ENCODE results near the gene FAM83G. TPM values are rescaled to one million over a fixed set of nuclear protein-coding genes. Genes with fewer than 3 reads are reported as not detected.

Gene FAM83G
- total RNA-seq, 2 donors from 2014 or later, result 14.0 to 50.9 TPM

DNA sequence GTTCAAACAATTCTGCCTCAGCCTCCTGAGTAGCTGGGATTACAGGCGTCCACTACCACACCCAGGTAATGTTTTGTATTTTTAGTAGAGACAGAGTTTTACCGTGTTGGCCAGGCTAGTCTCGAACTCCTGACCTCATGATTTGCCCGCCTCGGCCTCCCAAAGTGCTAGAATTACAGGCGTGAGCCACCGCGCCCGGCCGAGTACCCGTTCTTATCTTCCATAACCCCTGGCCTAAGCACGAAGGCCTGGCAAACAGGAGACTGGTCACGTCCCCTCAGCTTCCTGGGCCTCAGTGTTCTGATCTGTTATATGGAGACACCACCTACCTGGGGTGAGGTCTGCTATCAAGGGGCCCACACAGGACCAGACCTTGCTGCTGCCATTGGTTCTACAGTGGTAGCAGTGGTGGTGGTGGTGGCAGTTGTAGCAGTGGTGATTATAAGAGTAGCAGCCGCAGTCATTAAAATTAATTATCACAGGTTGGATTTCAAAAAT, 51.3 kb downstream of the FAM83G start:
- no peak for DNase-seq (ENCODE audit: low spot score)
- no peak overlapping the region for H3K4me3 ChIP-seq
- no peaks in the 10 kb centered on the region for H3K36me3 ChIP-seq
- H3K9me3 ChIP-seq, result no peaks in the 10 kb centered on the region
- H3K27ac ChIP-seq, result no peak overlapping the region
- peaks cover 0 to 20% of the 10 kb centered on the region in 2 donors for H3K4me1 ChIP-seq
- H3K27me3 ChIP-seq, result no peaks in the 10 kb centered on the region
- TF ChIP-seq, protein P1, sequence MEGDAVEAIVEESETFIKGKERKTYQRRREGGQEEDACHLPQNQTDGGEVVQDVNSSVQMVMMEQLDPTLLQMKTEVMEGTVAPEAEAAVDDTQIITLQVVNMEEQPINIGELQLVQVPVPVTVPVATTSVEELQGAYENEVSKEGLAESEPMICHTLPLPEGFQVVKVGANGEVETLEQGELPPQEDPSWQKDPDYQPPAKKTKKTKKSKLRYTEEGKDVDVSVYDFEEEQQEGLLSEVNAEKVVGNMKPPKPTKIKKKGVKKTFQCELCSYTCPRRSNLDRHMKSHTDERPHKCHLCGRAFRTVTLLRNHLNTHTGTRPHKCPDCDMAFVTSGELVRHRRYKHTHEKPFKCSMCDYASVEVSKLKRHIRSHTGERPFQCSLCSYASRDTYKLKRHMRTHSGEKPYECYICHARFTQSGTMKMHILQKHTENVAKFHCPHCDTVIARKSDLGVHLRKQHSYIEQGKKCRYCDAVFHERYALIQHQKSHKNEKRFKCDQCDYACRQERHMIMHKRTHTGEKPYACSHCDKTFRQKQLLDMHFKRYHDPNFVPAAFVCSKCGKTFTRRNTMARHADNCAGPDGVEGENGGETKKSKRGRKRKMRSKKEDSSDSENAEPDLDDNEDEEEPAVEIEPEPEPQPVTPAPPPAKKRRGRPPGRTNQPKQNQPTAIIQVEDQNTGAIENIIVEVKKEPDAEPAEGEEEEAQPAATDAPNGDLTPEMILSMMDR (IDR thresholded peaks at IDR 0.05), result no peak

DNA sequence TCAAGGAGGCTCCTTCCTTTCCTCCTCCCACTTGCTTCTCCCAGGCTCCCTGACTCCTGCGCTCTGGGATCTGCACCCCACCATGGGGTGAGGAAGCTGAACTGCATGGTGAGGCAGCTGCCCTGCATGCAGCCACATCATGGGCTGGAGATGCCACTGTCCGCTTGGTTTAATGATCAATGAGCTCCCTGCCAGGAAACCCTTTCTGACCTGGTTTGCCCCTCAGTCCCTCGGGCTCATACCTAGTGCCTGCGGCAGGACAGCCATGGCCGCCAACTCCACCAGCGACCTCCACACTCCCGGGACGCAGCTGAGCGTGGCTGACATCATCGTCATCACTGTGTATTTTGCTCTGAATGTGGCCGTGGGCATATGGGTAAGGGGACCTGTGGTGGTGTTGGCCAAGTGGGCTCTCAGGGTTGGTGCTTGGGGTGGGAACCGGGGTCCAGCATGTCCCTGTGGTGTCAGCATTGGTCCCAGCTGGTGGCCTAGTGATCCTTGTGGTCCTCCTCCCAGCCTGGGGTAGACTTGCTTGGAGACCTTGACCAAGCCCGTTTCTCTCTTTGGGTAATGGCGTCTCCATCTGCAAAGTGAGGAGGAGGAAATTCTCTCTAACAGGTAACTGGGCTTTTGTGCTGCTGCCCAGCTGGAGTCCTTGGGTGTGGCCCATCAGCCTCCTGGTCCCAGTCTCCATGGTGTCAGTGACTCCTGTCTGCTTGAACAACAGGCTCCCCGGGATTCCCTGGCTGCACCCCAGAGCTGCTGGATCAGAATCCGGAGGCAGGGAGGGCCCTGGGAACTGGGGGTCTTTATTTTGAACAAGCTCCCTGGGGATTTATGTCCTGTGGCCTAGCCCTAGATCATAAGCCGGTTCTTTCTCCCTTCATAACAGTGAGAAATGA, 52.4 kb downstream of the FAM83G start, which contains the start of gene SLC5A10:
SLC5A10 (plus strand) TSS at position 225 of the 902 bp plus-strand sequence; CDS start at position 266, 41 bp downstream.
- H3K27me3 ChIP-seq, result no peaks in the 10 kb centered on the region
- TF ChIP-seq, protein P1 (IDR thresholded peaks at IDR 0.05), result peak in 1 of 2 donors; percentile 16
- peaks cover 0 to 20% of the 10 kb centered on the region in 2 donors for H3K4me1 ChIP-seq
- no peak within 1 kb of the TSS for H3K4me3 ChIP-seq
- H3K36me3 ChIP-seq, result no peaks in the 10 kb centered on the region
- no peaks in the 10 kb centered on the region for H3K9me3 ChIP-seq
- peak within 1 kb of the TSS; percentile 58 to 69 for H3K27ac ChIP-seq
- DNase-seq (ENCODE audit: low spot score), result no peak

DNA sequence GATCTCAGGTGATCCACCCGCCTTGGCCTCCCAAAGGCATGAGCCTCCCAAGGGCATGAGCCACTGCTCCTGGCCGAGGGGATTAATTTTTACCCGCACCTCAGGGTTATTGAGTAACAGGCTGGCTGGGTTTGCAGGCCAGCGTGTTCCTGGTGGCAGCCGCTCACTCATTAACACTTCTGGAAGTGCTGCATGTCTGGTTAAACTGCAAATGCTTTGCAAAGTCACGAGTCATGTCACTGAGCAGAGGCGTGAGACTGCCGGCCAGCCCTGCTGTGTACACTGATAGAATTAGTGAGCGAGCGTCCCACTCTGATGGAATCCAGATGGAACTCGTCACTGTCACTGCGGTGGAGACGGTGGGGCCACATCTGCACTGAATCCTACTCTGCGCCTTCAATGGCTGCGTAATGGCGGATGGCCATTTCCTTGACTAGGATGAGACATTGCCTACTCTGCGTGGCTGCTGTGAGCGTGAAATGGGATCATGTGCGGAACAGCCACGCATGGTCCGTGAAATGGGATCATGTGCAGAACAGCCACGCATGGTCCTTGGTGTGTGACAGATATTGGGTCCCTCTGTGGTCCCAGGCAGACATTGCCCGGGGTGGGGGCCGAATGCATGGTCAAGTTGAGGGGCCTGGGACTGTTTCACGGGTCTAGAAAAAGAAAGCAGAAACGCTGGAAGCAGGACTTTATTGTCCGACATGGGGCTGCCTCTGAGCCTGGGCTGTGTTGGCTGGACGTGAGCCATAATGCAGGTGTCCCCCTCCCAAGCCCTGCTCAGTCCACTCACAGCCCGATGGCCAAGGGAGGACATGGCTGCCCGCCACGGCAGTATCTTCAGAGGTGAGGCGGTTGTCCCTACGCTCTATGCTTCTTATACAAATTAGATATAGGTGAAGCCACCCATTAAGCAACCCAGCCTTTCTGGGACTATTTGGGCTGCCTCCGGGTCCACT, 53.3 kb downstream of the FAM83G start:
- Histone ChIP-seq H3K36me3 (no peaks in the 10 kb centered on the region), H3K27ac (peak overlapping the region; percentile 60 to 69), H3K9me3 (no peaks in the 10 kb centered on the region), H3K4me3 (no peak overlapping the region), H3K4me1 (peaks cover 0 to 24% of the 10 kb centered on the region in 2 donors), H3K27me3 (no peaks in the 10 kb centered on the region)
- no peak for DNase-seq (ENCODE audit: low spot score)
- TF ChIP-seq, protein P1 (IDR thresholded peaks at IDR 0.05), result no peak

DNA sequence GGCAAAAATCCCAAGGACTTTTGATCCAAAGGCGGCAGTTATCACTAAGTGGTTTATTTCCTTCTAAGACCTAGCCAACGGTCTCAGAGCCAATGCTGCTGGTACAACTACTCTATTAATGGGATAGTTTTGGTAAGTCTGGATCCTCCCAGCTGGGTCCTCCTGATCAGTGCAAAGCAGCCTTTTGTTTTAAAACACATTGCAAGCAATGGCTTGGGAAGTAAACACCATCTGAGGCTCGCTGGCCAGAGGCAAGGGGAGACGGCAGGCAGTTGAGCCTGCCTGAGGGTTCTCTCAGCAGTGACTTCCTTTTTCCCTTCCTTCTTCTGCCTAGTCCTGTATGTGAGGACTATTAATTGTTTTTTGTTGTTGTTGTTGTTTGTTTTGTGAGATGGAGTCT, 54.2 kb downstream of the FAM83G start:
- H3K36me3 ChIP-seq, result no peaks in the 10 kb centered on the region
- no peak overlapping the region for H3K4me3 ChIP-seq
- no peaks in the 10 kb centered on the region for H3K27me3 ChIP-seq
- no peak for DNase-seq (ENCODE audit: low spot score)
- H3K27ac ChIP-seq, result peak overlapping the region; percentile 60 to 69
- TF ChIP-seq, protein P1 (IDR thresholded peaks at IDR 0.05), result no peak
- H3K9me3 ChIP-seq, result no peaks in the 10 kb centered on the region
- H3K4me1 ChIP-seq, result peaks cover 0 to 24% of the 10 kb centered on the region in 2 donors

DNA sequence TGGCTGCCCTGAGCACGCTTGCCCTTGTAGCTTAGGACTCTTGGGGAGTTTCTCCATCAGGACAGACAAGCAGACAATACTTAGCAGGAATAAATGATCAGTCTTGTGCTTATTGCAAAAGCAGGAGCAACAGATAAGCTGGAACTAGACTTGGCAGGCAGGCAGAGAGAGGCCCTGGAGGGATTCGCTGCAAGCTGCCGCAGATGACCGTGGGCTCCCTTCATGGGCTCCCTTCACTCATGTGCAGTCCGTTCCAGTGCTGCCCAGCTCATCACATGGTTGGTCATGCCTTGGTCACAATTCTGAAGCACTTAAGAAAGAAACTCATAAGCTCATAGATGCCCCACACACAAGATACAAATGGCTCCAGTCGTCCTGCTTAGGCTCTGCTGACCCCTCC, 55.0 kb downstream of the FAM83G start:
- DNase-seq (ENCODE audit: low spot score), result no peak
- no peaks in the 10 kb centered on the region for H3K27me3 ChIP-seq
- TF ChIP-seq, protein P1 (IDR thresholded peaks at IDR 0.05), result no peak
- no peaks in the 10 kb centered on the region for H3K9me3 ChIP-seq
- H3K4me1 ChIP-seq, result peaks cover 0 to 24% of the 10 kb centered on the region in 2 donors
- peak overlapping the region; percentile 60 to 69 for H3K27ac ChIP-seq
- no peak overlapping the region for H3K4me3 ChIP-seq
- no peaks in the 10 kb centered on the region for H3K36me3 ChIP-seq

All from right atrium auricular region (tissue), 2 donors.